ELF-1 (cell line): ENCODE results near the gene PLVAP.

Experiments
- DNase-seq: peaks from one replicate; pipeline ENCODE4 v3.0.0-alpha.2; 2016; ENCODE audit warnings: low read depth, low spot score

The PLVAP gene

DNA sequence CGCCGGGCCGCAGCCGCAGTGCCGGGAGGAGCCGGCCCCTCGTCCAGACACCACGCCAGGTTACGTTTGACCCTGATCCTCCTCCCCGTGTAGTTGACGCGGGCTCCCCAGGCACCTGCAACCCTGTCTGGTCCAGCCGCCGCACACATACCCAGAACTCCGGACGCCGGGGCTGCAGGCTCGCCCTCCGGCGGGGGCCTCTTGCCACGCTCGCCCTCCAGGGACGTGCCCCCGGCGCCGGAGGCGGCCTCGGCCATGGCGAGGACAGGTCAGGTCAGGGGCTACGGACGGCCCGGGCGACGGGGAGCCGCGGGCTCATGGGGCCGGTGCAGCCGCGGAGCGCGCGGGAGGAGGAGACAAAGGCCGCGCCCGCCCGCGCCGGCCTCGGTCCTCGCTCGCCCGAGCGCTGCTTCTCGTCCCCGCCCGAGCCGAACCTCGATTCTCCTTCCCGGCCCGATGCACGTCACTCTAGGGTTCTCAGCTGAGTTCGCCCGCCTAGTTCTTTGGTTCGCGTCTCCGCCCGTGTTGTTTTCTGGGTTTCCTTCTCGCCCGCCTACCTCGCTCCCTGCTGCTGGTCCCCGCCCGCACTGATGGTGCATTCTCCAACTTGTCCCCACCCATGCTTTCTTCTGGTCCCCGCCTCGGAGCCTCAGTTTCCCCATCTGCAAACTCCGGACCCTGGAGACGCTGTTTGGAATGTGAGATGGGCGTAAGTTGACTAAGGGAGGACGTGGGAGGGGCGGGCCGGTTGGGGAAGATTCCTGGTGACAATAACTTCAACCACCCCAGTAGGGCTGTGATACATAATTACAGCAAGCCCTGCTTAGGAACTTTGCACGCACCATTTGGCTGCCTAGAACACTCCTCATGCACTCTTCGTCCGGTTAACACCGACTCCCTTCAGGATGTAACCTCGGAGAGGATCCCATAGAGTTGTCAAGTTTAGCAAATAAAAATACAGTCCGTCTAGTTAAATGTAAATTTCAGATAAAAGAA, 42.4 kb downstream of the PLVAP start, which contains the start of gene ANO8:
Gene ANO8 (minus strand): TSS at position 442 of the 996 bp plus-strand sequence. CDS start 185 bp downstream, at position 257.
- DNase-seq: peak; percentile 97

DNA sequence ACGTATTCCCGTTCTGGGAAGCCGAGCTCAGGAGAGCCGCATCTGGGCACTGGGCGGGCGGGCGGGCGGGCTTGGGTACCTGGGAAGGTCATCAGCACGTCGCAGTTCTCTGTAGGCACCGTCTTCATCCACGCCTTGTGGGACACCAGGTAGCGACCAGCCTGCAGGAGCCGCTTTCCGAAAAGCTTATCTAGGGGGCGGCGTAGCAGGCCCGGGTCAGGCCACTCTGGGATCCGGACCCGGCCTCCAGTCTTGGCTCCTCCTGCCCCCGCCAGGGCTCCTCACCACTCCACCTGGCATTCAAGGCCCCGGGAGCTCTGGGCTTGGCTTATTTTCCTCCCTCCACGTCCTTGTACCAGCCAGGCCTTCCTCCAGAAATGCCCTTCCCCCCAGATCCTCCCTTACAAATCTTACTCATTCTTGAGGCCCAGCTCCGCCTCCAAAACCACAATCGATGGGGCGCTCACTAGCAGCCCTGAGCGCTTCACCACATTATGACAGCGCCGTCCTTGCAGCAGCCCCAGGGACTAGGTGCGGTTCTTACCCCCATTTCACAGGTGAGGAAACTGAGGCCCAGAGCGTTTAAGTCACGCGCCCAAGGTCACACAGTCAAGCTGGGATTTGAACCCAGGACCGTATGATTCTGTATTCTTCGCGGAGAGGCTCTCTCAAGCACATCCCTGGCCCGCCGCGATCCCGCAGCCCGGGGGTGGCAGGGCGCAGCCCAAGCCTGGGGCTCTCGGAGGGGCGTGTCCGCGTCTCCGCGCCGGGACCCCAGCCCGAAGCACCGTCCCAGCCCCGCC, 43.3 kb downstream of the PLVAP start:
- DNase-seq: peak; percentile 52

DNA sequence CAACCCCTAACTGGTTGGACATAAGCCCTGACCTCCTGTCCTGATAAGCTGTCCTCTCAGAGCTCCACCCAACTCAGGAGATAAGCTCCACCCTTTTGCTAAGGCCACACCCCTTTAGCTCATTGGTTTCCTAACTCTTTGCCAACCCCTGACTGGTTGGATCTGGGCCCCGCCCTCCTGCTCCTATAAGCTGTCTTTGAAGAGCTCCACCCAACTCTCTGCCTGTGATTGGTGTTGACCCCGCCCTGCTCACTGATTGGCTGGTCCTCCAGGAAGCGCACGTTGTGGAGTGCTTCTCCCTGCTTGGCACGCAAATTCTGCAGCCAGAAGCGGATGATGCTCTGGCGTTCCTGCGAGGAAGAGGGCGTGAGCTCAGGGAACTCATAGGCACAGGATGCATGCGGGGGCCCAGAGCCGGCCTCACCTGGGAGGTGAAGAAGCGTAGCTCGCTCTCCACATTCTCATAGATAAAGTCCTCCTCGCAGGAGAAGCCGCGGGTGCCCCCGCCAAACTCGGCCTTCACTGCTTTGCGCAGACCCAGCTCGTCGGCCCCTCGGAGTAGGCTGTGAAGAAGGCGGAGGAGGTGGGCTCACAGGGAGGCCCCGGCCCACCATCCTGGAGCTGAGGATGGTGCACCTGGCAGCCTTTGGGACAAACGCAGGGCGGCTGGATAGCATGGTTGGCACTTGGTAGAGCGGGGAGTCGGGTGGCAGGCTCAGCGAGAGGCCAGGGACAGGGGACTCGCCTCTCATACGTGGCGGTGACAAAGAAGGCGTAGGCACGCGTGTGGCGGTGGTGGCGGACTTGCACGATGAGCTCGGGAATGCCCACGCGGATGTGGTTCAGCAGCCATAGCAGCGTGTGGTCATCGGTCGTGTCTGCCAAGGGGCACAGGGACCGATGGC, 44.2 kb downstream of the PLVAP start:
- DNase-seq: peak; percentile 97

DNA sequence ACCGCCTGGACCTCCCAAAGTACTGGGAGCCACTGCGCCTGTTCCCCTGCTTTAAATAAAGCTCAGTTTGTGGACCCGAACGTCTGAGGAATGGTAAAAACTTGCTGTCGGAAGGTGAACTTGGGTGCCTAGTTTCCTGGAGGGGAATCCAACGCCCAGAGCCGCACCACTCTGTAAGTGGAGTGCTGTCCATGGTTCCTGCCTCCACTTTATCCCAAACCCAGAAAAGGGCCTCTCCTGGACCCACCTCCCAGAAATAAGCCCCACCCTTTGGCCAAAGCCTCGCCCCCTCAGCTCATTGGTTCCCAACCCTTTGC, 44.8 kb downstream of the PLVAP start:
- no peak for DNase-seq

DNA sequence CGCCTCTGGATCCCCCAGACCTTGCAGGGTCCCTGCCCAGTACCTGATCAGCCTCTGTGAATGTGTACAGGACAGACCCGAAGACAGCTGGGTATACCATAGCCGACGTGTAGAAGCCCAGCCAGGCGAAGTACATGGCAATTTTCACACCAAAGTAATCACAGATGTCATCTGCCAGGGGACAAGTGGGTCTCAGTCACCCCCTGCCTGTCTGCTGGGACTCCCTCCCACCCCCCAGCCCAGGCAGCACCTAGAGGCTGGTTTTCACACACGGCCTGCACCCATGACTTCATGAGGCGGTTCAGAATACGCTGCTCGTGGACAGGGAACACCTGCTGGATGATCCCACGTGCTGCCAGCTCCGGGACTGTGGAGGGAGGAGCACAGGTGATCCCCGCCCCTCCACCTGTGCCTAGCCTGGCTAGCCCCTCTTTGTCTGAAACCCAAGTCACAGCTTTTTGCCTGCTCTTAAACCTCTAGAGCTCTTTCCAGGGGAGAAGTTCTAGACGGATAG, 46.0 kb downstream of the PLVAP start:
- DNase-seq: no peak

DNA sequence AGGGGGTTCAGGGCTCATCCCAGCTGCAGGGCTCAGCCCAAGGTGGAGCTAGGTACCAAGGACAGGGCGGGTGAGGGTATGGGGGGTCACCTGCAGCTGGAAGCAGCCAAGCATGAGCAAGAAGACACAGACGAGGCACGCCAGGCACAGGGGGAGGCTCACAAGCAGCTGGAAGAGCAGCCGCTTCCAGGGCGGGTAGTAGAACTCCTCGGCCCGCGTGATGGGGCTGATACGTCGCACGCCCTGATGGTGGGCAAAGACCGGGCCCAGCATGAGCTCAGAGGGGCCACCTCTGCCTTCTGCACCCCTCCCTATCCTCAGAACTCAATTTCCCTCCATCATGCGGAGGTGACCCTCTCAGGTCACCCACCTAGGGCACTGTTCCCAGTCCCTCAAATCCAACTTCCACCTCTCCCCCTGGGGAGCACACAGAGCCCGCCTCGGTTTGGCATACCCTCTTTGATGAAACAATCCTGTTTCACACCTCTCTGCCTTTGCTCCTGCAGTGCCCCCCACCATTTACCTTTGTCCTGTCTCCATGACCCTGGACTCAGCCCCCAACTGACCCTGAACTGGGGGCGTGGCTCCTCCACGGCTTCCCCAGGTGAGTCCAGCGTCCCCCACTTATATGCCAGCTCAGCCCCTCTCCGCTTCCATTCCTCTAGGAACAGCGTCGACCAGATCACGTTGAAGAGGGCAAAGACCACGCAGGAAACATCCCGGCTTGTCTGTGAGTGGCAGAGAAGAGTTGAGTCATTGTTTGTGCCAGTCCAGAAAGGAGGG, 46.7 kb downstream of the PLVAP start:
- DNase-seq: no peak

DNA sequence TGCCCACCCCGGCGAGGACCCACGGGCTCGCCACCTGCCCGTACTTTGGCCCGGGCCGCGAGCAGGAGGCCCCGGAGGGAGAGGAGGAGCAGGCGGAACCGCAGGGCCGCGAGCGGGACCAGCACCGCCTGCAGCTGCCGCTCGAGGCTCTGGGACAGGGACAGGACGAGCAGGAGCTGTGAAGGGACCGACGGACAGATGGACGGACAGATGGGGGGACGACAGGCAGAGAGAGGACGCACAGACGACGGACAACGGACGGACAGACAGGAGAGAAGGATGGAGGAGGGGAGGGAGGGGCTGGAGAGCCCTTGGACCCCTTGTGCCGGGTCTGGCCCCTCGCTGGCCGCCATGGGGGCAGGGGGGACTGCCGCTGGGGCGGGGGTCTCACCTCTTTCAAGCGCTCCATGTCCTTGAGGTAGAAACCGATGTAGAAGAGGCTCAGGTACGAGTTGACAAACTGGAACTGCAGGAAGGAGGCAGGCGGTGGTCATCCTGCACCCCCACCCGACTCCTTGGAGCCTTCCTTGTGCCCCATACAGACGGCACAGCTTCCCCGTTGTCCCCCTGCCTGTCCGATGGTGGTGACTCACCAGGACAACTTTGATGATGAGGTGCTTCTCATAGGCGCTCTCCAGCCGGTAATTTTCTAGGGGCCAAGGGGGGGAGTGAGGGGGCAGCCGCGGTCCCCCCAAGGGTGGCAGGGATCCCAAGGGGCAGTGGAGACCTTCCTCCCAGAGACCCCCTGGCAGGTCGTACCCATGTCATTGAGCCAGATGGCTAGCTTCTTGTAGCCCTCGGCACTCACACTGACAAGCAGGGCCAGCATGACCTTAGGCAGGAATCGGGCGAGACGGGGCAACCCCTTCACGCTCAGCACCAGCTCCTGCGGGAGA, 47.5 kb downstream of the PLVAP start:
- no peak for DNase-seq

DNA sequence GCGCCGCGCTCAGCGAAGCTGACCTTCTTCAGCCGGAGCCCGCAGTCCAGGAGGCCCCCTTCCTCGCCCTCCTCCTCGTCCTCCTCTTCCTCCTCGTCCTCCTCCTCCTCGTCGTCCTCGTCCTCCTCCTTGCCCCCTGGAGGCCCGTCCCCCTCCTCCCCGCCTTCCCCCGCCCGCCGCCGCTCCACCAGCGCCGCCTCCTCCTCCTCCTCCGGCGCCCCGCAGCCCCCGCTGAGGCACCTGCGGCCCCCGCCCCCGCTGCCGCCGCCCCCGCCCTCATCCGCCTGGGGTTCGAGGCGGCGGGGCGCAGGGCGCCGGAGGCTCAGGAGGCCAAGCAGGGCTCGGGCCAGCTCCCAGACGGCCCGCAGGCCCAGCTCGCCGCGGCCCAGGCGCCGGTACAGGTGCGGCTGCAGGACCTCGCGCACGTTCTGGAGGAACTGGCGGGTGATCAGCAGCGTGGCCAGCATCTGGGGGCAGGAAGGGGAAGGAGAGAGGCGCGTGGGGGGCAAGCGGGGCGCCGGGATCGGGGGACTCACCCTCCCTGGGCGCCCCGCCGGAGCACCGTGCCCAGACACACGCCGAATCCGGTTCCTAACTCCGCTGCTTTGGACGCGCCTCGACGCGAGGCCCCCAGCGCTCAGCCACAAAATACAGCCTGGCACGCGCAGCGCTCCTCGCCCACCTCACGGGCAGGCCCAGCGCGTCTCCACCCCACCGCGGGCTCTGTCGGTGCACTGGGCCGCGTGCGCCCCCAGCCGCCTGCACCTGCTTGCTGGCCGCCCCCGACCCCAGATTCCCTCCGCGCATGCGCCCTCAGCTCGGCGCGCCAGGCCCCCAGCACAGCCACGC, 48.4 kb downstream of the PLVAP start:
- DNase-seq: no peak

DNA sequence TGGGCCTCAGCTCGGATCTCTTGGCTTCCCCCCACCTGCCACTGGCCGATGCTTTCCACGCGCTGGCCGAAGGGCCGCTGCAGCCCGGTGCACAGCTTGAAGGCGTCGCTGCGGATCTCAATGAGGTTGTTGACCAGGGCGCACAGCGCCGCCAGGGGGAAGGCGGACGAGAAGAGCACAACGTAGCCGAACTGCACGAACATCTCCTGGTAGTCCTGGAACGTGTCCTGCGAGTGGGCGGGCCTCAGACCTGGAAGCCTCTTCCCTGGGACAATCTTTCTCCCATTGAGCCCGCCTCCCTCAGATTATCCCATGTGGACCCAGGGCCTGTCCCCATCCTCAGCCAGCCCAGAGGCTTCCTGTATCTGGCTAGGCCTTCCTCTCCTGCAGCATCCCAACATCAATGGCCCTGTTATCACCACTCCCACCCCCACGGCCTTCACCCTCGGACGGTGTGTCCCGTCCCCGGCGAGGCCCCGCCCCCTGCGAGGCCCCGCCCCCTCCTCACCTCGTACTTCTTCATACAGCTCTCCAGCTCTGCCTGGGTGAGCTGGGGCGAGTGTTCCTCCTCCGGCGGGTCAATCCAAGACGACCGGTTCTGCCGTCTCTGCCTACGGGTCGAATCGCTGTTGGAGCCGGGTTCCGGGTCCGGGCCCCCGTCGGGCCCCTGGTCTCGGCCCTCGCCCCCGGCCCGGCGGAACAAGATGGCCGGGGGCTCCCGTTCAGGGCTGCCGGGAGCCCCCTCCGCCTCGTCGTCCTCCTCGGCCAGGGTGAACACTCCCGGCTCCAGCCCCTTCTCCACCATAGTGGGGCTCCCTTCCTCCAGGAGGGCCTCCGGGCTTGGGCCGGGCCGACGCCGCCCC, 49.3 kb downstream of the PLVAP start:
- DNase-seq: peak; percentile 96

DNA sequence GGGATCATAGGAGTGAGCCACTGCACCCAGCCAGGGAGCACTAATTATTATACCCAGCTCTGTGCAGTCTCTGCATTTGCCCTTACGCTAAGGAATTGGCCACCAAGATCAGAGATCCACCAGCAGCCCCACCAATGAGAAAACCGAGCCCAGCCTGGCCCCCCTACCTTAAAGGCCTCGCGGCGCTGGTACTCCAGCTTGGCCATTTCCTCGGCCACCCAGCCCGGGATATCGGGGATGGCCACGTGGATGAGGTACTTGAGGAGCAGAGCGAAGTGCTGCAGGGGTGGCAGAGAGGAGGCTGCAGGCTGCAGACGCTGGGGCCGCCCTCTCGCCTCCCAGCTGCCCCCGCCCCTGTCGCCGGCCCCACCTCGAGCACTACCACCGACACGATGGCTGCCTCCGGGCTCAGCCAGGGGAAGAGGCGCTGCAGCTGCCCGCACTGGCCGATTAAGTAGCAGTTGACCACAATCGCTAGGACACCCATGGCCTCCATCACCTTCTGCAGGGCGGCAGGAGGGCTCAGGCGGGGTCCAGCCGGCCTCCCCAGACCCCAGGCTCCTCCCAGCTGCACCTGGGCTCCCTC, 50.0 kb downstream of the PLVAP start:
- DNase-seq: no peak

DNA sequence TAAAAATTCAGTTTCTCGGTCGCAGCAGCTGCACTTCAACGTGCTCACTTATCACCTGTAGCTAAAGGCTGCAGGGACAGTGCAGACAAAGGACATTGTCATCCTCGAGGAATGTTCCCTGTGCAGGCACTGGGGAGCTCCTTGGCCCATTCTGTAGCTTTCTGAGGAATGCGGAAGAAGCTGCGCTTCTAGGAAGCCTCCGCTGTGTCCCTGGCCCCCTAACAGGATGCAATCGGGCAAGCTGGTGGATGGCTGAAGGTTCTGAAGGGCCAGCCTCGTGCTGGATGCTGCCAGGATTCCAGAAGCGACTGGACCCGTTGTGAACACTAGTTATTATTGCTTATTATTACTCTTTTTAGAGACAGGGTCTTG, 50.6 kb downstream of the PLVAP start:
- DNase-seq: peak; percentile 86

DNA sequence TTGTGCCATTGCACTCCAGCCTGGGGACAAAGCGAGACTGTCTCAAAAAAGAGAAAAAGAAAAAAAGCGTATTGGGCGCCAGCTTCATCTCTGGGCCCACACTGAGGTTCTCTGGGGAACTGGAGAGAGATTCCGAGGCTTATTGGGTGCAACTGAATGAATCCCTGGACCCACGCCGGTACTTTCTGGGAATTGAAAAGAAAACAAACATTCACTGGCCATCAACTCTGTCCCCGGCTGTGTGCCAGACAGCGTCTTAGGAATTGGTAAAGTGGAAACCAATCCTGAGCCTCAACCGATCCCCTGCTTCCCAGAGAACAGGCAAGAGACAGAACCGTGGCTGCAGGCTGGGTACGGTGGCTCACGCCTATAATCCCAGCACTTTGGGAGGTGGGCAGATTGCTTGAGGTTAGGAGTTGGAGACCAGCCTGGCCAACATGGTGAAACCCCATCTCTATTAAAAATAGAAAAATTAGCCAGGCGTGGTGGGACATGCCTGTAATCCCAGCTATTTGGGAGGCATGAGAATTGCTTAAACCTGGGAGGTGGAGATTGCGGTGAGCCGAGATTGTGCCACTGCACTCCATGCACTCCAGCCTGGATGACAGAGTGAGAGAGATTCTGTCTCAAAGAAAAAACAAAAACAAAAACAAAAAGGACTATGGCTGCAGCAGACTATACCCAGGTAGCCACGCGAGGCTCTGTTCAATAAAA, 51.1 kb downstream of the PLVAP start:
- DNase-seq: no peak

DNA sequence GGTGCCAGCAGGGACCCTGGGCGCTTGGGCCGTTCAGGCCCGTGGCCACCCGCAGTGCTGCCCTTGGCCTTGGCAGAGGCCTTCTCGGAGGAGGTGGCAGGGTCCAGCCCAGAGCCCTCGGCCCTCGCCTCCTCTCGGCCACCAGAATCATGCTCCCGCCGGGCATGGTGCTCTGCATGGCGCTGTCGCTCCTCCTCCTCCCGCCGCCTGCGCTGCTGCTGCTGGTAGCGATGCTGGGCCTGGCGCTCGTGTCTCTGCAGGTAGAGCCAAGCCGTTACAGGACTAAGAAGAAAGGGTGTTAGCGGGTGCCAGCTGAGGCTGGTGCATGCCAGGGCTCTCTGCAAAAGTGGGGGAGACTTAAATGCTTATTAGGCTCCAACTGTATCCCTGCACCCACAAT, 52.0 kb downstream of the PLVAP start:
- no peak for DNase-seq

DNA sequence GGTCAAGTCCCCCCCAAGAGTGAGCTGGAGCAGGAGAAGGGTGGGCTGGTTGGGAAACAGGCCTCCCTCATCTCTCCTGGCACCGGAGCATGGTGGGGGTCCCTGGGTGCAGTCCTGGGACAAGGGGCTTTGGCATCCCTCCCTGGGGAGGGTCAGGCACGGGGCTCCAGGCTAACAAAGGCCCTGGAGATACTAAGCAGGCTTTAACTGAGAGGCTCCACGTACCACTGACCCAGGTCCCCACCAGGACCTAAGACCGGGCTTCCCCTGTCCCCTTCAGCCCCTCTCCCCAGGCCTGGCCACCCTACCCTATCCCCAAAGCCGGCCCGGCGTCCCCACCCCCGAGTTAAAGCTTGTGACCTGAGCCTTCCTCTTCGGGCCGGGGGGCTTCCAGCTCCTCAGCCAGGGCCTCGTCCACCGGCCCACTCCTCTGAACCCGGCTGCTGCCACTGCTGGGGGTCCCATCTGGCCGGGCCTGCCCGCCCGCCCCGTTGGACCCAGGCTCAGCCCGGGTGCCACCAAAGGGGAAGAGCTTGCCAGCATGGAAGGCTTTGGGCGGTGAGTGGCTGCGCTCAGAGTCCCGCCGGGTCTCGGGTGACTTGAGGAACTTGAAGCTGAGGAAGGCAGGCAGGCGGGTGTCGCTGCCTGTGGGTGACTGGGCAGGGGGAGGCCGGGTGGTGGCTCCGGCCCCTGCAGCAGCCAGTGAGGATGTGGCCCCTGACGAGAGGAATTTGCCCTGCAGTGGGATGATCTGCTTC, 52.6 kb downstream of the PLVAP start:
- DNase-seq: no peak

DNA sequence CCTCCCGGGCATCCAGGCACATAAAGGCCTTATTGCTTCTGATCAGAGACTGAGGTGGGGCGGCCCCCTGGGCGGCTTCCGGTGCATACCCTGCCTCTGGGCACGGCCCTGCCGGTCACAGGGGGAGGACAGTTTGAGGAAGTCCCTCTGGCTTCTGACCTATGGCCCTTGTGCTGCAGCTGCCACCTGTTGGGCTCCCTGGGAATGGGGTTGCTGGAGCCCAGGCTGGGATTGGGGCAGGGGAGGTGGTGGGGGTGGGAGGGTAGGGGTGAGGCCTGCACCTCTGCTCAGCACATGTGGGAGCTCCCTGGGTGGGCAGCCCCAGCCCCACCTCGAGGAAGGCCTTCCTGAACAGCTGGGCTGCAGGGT, 53.2 kb downstream of the PLVAP start:
- DNase-seq: peak; percentile 71
